Measurements from ENCODE around the gene NDEL1. TPM values are rescaled to one million over a fixed set of nuclear protein-coding genes. Genes with fewer than 3 reads are reported as not detected.

Gene NDEL1
- total RNA-seq, 1 experiment from 2014 or later: 95.3 TPM

GRCh38 chr17:8405499-8406016 is 30.1 kb upstream of the NDEL1 start:
- H3K27ac Mint-ChIP-seq (ENCODE audit: low read depth, unreplicated experiment): no peak overlapping the region
- H3K4me3 Mint-ChIP-seq (ENCODE audit: unreplicated experiment): no peak overlapping the region
- TF ChIP-seq, protein P1, sequence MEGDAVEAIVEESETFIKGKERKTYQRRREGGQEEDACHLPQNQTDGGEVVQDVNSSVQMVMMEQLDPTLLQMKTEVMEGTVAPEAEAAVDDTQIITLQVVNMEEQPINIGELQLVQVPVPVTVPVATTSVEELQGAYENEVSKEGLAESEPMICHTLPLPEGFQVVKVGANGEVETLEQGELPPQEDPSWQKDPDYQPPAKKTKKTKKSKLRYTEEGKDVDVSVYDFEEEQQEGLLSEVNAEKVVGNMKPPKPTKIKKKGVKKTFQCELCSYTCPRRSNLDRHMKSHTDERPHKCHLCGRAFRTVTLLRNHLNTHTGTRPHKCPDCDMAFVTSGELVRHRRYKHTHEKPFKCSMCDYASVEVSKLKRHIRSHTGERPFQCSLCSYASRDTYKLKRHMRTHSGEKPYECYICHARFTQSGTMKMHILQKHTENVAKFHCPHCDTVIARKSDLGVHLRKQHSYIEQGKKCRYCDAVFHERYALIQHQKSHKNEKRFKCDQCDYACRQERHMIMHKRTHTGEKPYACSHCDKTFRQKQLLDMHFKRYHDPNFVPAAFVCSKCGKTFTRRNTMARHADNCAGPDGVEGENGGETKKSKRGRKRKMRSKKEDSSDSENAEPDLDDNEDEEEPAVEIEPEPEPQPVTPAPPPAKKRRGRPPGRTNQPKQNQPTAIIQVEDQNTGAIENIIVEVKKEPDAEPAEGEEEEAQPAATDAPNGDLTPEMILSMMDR (IDR thresholded peaks at IDR 0.05; ENCODE audit: unreplicated experiment): no peak
- no peaks in the 10 kb centered on the region for H3K36me3 Mint-ChIP-seq (ENCODE audit: insufficient read depth, unreplicated experiment)
- H3K4me1 Mint-ChIP-seq (ENCODE audit: insufficient read depth, unreplicated experiment): peaks cover 7% of the 10 kb centered on the region
- DNase-seq (ENCODE audit: unreplicated experiment): no peak
- H3K9me3 Mint-ChIP-seq (ENCODE audit: unreplicated experiment): peaks cover 7% of the 10 kb centered on the region
- intact Hi-C loops (cut with micrococcal nuclease): no loop called here
- peaks cover 11% of the 10 kb centered on the region for H3K27me3 Mint-ChIP-seq (ENCODE audit: insufficient read depth, unreplicated experiment)
- ChIA-PET POLR2A (interaction anchor here (0.6 kb wide), 1 partner anchor 22 kb away, joined by 4 read pairs; no protein-coding TSS in a partner anchor), CTCF (interaction anchor here (0.5 to 2.2 kb wide), 2 partner anchors 22 to 154 kb away, joined by 4 to 5 read pairs; partner anchors contain the start of gene RPL26)
- BruUV-seq (replicated peaks): no TSS peak

DNA sequence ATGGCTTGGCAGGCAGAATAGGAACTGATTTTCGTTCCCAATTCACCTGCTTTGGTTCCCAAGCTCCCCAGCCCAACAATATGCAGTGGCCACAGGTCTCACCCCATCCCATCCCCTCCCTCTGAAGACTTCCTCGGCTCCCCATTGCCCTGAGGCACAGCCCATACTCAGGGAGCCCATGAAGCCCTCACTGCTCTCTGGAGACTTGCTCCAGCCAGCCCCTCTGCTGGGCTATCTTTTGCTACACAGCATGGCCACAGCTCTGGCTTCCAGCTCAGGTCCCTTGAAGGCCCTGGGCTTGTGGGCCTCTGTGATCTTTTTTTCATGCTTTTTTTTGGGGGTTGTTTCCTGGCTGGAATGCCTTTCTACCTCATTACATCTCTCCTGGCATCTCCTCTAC is 29.5 kb upstream of the NDEL1 start:
- peaks cover 2% of the 10 kb centered on the region for H3K9me3 Mint-ChIP-seq (ENCODE audit: unreplicated experiment)
- POLR2A ChIA-PET: interaction anchor here (0.6 kb wide), 1 partner anchor 23 kb away, joined by 4 read pairs; no protein-coding TSS in a partner anchor
- TF ChIP-seq, protein P1 (IDR thresholded peaks at IDR 0.05; ENCODE audit: unreplicated experiment): no peak
- no peak overlapping the region for H3K27ac Mint-ChIP-seq (ENCODE audit: low read depth, unreplicated experiment)
- H3K36me3 Mint-ChIP-seq (ENCODE audit: insufficient read depth, unreplicated experiment): no peaks in the 10 kb centered on the region
- DNase-seq (ENCODE audit: unreplicated experiment): no peak
- CTCF ChIA-PET: interaction anchor here (0.5 kb wide), 1 partner anchor 154 kb away, joined by 4 read pairs; no protein-coding TSS in a partner anchor
- intact Hi-C loops (cut with micrococcal nuclease): no loop called here
- no TSS peak for BruUV-seq (replicated peaks)
- H3K27me3 Mint-ChIP-seq (ENCODE audit: insufficient read depth, unreplicated experiment): peaks cover 5% of the 10 kb centered on the region
- H3K4me1 Mint-ChIP-seq (ENCODE audit: insufficient read depth, unreplicated experiment): peaks cover 7% of the 10 kb centered on the region
- H3K4me3 Mint-ChIP-seq (ENCODE audit: unreplicated experiment): no peak overlapping the region

GRCh38 chr17:8408371-8408770 is 27.3 kb upstream of the NDEL1 start:
- Mint-ChIP-seq H3K9me3 (ENCODE audit: unreplicated experiment) (no peaks in the 10 kb centered on the region), H3K4me3 (ENCODE audit: unreplicated experiment) (peak overlapping the region; percentile 44), H3K4me1 (ENCODE audit: insufficient read depth, unreplicated experiment) (peaks cover 14% of the 10 kb centered on the region), H3K27ac (ENCODE audit: low read depth, unreplicated experiment) (peak overlapping the region; percentile 77), H3K27me3 (ENCODE audit: insufficient read depth, unreplicated experiment) (no peaks in the 10 kb centered on the region), H3K36me3 (ENCODE audit: insufficient read depth, unreplicated experiment) (no peaks in the 10 kb centered on the region)
- TF ChIP-seq, protein P1 (IDR thresholded peaks at IDR 0.05; ENCODE audit: unreplicated experiment): no peak
- CTCF ChIA-PET: interaction anchor here (0.6 to 5.0 kb wide), 10 partner anchors 12 to 1087 kb away, joined by 3 to 35 read pairs (median 3); partner anchors contain the start of gene CCDC42
- intact Hi-C loops (cut with micrococcal nuclease): no loop called here
- POLR2A ChIA-PET: interaction anchor here (0.5 to 2.4 kb wide), 10 partner anchors 15 to 253 kb away, joined by 3 to 14 read pairs (median 4); partner anchors contain the start of gene NDEL1
- BruUV-seq (replicated peaks): no TSS peak
- DNase-seq (ENCODE audit: unreplicated experiment): peak; percentile 63

DNA sequence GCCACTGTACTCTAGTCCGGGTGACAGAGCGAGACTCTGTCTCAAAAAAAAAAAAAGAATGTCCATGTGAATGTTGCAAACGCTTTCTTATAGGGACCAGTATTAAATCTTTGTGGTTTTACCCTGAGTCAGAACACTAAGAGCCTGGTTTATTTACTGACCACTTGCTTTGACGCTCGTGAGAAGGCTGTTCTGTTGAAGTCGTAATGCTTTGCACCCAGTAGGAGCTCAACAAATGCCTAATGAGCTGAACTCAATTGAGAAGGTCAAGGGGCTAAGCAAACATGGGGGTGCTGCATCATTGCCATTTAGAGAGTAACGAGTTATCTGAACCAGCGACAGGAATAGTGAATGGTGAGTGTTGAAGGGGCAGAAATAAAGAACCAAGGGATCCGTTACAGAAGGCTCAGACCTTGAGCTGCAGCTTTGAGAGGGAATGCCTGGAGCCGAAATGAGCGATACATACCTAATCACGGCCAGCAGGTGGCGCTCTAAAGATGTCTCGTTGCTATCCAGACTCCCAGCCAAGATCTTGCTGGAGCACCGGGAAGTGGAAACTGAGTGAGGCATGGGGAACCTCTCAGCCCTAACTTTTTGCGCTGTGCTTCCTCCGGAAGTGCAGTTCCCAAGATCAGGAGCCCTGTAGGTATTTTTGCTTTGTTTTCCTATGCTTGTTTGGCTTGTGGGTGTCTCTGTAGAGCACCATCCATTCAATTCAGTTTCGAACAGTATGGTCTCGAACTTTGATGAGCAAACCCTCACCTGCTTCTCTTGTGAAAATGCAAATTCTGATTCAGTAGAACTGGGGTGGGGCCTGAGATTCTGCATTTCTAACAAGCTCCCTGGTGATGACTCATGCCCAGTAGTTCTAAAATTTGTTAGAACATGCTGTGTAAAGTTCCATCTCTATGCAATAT is 25.5 kb upstream of the NDEL1 start:
- no peaks in the 10 kb centered on the region for H3K9me3 Mint-ChIP-seq (ENCODE audit: unreplicated experiment)
- H3K36me3 Mint-ChIP-seq (ENCODE audit: insufficient read depth, unreplicated experiment): no peaks in the 10 kb centered on the region
- H3K27me3 Mint-ChIP-seq (ENCODE audit: insufficient read depth, unreplicated experiment): no peaks in the 10 kb centered on the region
- peaks cover 14% of the 10 kb centered on the region for H3K4me1 Mint-ChIP-seq (ENCODE audit: insufficient read depth, unreplicated experiment)
- H3K27ac Mint-ChIP-seq (ENCODE audit: low read depth, unreplicated experiment): no peak overlapping the region
- intact Hi-C loops (cut with micrococcal nuclease): loop anchor here (1.0 kb wide), 3 partner anchors 26 to 375 kb away; no protein-coding TSS in a partner anchor
- TF ChIP-seq, protein P1 (IDR thresholded peaks at IDR 0.05; ENCODE audit: unreplicated experiment): peak; percentile 76
- POLR2A ChIA-PET: interaction anchor here (0.7 to 5.1 kb wide), 11 partner anchors 11 to 544 kb away, joined by 3 to 54 read pairs (median 5); partner anchors contain the start of gene NDEL1
- CTCF ChIA-PET: interaction anchor here (0.6 to 5.0 kb wide), 37 partner anchors 10 to 484 kb away, joined by 3 to 35 read pairs (median 4); partner anchors contain the start of genes CCDC42, KRABD2, MYH10 and NDEL1
- peak; percentile 93 for DNase-seq (ENCODE audit: unreplicated experiment)
- BruUV-seq (replicated peaks): no TSS peak
- H3K4me3 Mint-ChIP-seq (ENCODE audit: unreplicated experiment): peak overlapping the region; percentile 60
